GM21529 (cell line): ENCODE results near the gene SLC7A4.
"Not testable (repeated sequence)": the region's sequence is repeated elsewhere in the genome, so short reads cannot be mapped to it uniquely, and the experiment has no call there.

ENCODE experiments used
- ATAC-seq: cut with Tn5 transposase; IDR thresholded peaks from one replicate; pipeline ENCODE4 v1.9.1; 2021; ENCODE audit not compliant: unreplicated experiment

SLC7A4 gene

GRCh38 chr22:21043860-21044535, 11.6 kb upstream of the SLC7A4 start:
- ATAC-seq, result no peak

GRCh38 chr22:21042978-21043859, 10.9 kb upstream of the SLC7A4 start:
- ATAC-seq, result no peak

- ATAC-seq, result no peak
Measured at GRCh38 chr22:21041937-21042336, 9.6 kb upstream of the SLC7A4 start.

GRCh38 chr22:21039158-21039557, 6.8 kb upstream of the SLC7A4 start:
- ATAC-seq, result not testable (repeated sequence)

GRCh38 chr22:21038405-21038804, 6.0 kb upstream of the SLC7A4 start:
- ATAC-seq, result no peak

GRCh38 chr22:21034989-21035388, 2.6 kb upstream of the SLC7A4 start:
- no peak for ATAC-seq

GRCh38 chr22:21033895-21034294, 1.5 kb upstream of the SLC7A4 start:
- no peak for ATAC-seq

GRCh38 chr22:21032868-21033688, 717 bp upstream of the SLC7A4 start:
- no peak for ATAC-seq

- no peak for ATAC-seq
Measured at GRCh38 chr22:21031545-21032036, 770 bp downstream of the SLC7A4 start.

GRCh38 chr22:21030621-21031544, 1.5 kb downstream of the SLC7A4 start:
- ATAC-seq, result no peak

GRCh38 chr22:21030032-21030431, 2.3 kb downstream of the SLC7A4 start:
- no peak for ATAC-seq

GRCh38 chr22:21029486-21030025, 2.8 kb downstream of the SLC7A4 start:
- no peak for ATAC-seq

GRCh38 chr22:21028277-21029251, 3.8 kb downstream of the SLC7A4 start:
- no peak for ATAC-seq

- no peak for ATAC-seq
Measured at GRCh38 chr22:21026783-21027692, 5.3 kb downstream of the SLC7A4 start.

GRCh38 chr22:21025763-21026755, 6.3 kb downstream of the SLC7A4 start:
- no peak for ATAC-seq

- no peak for ATAC-seq
Measured at GRCh38 chr22:21025266-21025665, 7.1 kb downstream of the SLC7A4 start.
